ENCODE results near the gene CSRP1. TPM values are rescaled to one million over a fixed set of nuclear protein-coding genes. Genes with fewer than 3 reads are reported as not detected.
A peak's percentile ranks its signal among the peaks of the same experiment; 100 is the strongest.

Gene CSRP1
- total RNA-seq, 1 donor from 2014 or later, result 6.2 TPM

- H3K27me3 Mint-ChIP-seq (ENCODE audit: unreplicated experiment), result peaks cover 16% of the 10 kb centered on the region
- H3K27ac Mint-ChIP-seq (ENCODE audit: unreplicated experiment), result peak within 1 kb of the TSS; percentile 85
- DNase-seq, result peak; percentile 90
- peaks cover 4% of the 10 kb centered on the region for H3K36me3 Mint-ChIP-seq (ENCODE audit: unreplicated experiment)
- peaks cover 11% of the 10 kb centered on the region for H3K4me1 Mint-ChIP-seq (ENCODE audit: low read depth, unreplicated experiment)
- peaks cover 7% of the 10 kb centered on the region for H3K9me3 Mint-ChIP-seq (ENCODE audit: unreplicated experiment)
- TF ChIP-seq, protein P1, sequence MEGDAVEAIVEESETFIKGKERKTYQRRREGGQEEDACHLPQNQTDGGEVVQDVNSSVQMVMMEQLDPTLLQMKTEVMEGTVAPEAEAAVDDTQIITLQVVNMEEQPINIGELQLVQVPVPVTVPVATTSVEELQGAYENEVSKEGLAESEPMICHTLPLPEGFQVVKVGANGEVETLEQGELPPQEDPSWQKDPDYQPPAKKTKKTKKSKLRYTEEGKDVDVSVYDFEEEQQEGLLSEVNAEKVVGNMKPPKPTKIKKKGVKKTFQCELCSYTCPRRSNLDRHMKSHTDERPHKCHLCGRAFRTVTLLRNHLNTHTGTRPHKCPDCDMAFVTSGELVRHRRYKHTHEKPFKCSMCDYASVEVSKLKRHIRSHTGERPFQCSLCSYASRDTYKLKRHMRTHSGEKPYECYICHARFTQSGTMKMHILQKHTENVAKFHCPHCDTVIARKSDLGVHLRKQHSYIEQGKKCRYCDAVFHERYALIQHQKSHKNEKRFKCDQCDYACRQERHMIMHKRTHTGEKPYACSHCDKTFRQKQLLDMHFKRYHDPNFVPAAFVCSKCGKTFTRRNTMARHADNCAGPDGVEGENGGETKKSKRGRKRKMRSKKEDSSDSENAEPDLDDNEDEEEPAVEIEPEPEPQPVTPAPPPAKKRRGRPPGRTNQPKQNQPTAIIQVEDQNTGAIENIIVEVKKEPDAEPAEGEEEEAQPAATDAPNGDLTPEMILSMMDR (IDR thresholded peaks at IDR 0.05; ENCODE audit: partially characterized antibody, unreplicated experiment), result no peak
- peak within 1 kb of the TSS; percentile 92 for H3K4me3 Mint-ChIP-seq (ENCODE audit: unreplicated experiment)
These were observed 37.9 kb downstream of the CSRP1 start, which contains the start of gene PHLDA3 for GRCh38 chr1:201468844-201469644. TSS of gene PHLDA3 (minus strand) at chr1:201469188. CDS start at chr1:201468786, 402 bp downstream.

GRCh38 chr1:201468501-201468843, 38.5 kb downstream of the CSRP1 start:
- H3K9me3 Mint-ChIP-seq (ENCODE audit: unreplicated experiment), result peaks cover 7% of the 10 kb centered on the region
- TF ChIP-seq, protein P1 (IDR thresholded peaks at IDR 0.05; ENCODE audit: partially characterized antibody, unreplicated experiment), result no peak
- peaks cover 16% of the 10 kb centered on the region for H3K27me3 Mint-ChIP-seq (ENCODE audit: unreplicated experiment)
- H3K4me3 Mint-ChIP-seq (ENCODE audit: unreplicated experiment), result peak overlapping the region; percentile 92
- peaks cover 5% of the 10 kb centered on the region for H3K36me3 Mint-ChIP-seq (ENCODE audit: unreplicated experiment)
- H3K27ac Mint-ChIP-seq (ENCODE audit: unreplicated experiment), result no peak overlapping the region
- DNase-seq, result peak; percentile 62
- H3K4me1 Mint-ChIP-seq (ENCODE audit: low read depth, unreplicated experiment), result peaks cover 12% of the 10 kb centered on the region

- TF ChIP-seq, protein P1 (IDR thresholded peaks at IDR 0.05; ENCODE audit: partially characterized antibody, unreplicated experiment), result no peak
- peaks cover 5% of the 10 kb centered on the region for H3K36me3 Mint-ChIP-seq (ENCODE audit: unreplicated experiment)
- H3K4me3 Mint-ChIP-seq (ENCODE audit: unreplicated experiment), result no peak overlapping the region
- H3K4me1 Mint-ChIP-seq (ENCODE audit: low read depth, unreplicated experiment), result peaks cover 12% of the 10 kb centered on the region
- H3K27ac Mint-ChIP-seq (ENCODE audit: unreplicated experiment), result no peak overlapping the region
- peaks cover 13% of the 10 kb centered on the region for H3K27me3 Mint-ChIP-seq (ENCODE audit: unreplicated experiment)
- no peak for DNase-seq
- H3K9me3 Mint-ChIP-seq (ENCODE audit: unreplicated experiment), result peaks cover 7% of the 10 kb centered on the region
These were observed 40.4 kb downstream of the CSRP1 start for GRCh38 chr1:201466492-201466891.

- Mint-ChIP-seq H3K4me3 (ENCODE audit: unreplicated experiment) (peak overlapping the region; percentile 30), H3K9me3 (ENCODE audit: unreplicated experiment) (peaks cover 6% of the 10 kb centered on the region), H3K27ac (ENCODE audit: unreplicated experiment) (no peak overlapping the region), H3K36me3 (ENCODE audit: unreplicated experiment) (peaks cover 5% of the 10 kb centered on the region), H3K4me1 (ENCODE audit: low read depth, unreplicated experiment) (peaks cover 12% of the 10 kb centered on the region), H3K27me3 (ENCODE audit: unreplicated experiment) (peaks cover 13% of the 10 kb centered on the region)
- TF ChIP-seq, protein P1 (IDR thresholded peaks at IDR 0.05; ENCODE audit: partially characterized antibody, unreplicated experiment), result no peak
- DNase-seq, result no peak
These were observed 41.1 kb downstream of the CSRP1 start for GRCh38 chr1:201465698-201466290.

DNA sequence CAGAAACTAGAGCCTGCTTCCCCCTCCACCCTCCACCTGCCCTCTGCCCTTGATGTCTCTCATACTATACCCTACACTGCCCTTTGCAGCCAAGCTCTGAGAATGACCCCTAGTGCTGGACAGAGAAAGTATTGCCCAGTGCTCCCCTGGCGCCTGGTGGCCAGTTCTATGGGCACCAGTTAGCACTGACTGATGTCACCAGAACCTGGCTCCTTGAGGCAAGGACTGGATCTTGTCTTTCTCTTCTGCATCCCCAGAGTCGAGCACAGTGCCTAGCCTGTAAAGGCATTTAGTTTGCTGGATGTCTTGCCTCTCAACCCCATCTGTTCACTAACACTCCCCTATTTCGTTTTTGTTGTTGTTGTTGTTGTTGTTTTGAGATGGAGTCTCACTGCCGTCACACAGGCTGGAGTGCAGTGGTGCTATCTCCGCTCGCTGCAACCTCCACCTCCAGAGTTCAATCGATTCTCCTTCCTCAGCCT, 43.8 kb downstream of the CSRP1 start:
- Mint-ChIP-seq H3K27me3 (ENCODE audit: unreplicated experiment) (peaks cover 5% of the 10 kb centered on the region), H3K27ac (ENCODE audit: unreplicated experiment) (no peak overlapping the region), H3K4me1 (ENCODE audit: low read depth, unreplicated experiment) (peaks cover 6% of the 10 kb centered on the region), H3K36me3 (ENCODE audit: unreplicated experiment) (peaks cover 5% of the 10 kb centered on the region), H3K4me3 (ENCODE audit: unreplicated experiment) (no peak overlapping the region), H3K9me3 (ENCODE audit: unreplicated experiment) (peaks cover 4% of the 10 kb centered on the region)
- DNase-seq, result no peak
- TF ChIP-seq, protein P1 (IDR thresholded peaks at IDR 0.05; ENCODE audit: partially characterized antibody, unreplicated experiment), result no peak

Data from glutamatergic neuron (in vitro differentiated cells).